Caco-2 (cell line): Measurements from ENCODE around the gene CDK2AP2. TPM values are rescaled to one million over a fixed set of nuclear protein-coding genes. Genes with fewer than 3 reads are reported as not detected.

Experiments used
- BruUV-seq: library from RNA; stranded (reverse); fragments of 400-500 nt; replicated peaks from 2 replicates; lab custom pipeline; 2021; lab: Mats Ljungman, UMichigan
- CTCF ChIA-PET: fragments of 300-600 bp; sonication (Branson Sonifier 250); formaldehyde crosslinking; loops from one replicate; lab custom pipeline; 2022; ENCODE audit warnings: antibody characterized with exemption; lab: Charles Lee
- POLR2A ChIA-PET: fragments of 300-600 bp; sonication (Branson Sonifier 250); formaldehyde crosslinking; loops from one replicate; lab custom pipeline; 2022; ENCODE audit warnings: antibody characterized with exemption; lab: Charles Lee
- DNase-seq, 2 experiments: peaks; one replicate each; pipeline versions ENCODE4 v3.0.0 to v3.0.0-alpha.2; 2020 to 2022
- H3K27me3 ChIP-seq: replicated peaks from 2 replicates; pipeline ENCODE4 v1.6.0; 2011; ENCODE audit warnings: low read length; ENCODE audit not compliant: control insufficient read depth, insufficient read depth
- H3K36me3 ChIP-seq: 2 replicates; pipeline ENCODE4 v1.5.1; 2011; ENCODE audit warnings: low read length; ENCODE audit not compliant: control insufficient read depth, insufficient read depth
- H3K4me1 ChIP-seq: fragments of 250-450 bp; sonication (Bioruptor Pico); 2 replicates; pipeline ENCODE4 v1.5.1; 2020; ENCODE audit warnings: mild to moderate bottlenecking
- H3K4me3 ChIP-seq: 2 replicates; pipeline ENCODE4 v1.5.1; 2011; ENCODE audit warnings: low read depth, mild to moderate bottlenecking, control low read depth, low read length
- H3K9me3 ChIP-seq: fragments of 250-450 bp; sonication (Bioruptor Pico); 2 replicates; pipeline ENCODE4 v1.5.1; 2020; ENCODE audit warnings: mild to moderate bottlenecking, moderate library complexity
- H3K27ac Mint-ChIP-seq: one replicate; pipeline ENCODE4 v1.8.0; 2022; ENCODE audit warnings: mixed read lengths; ENCODE audit not compliant: unreplicated experiment
- H3K27me3 Mint-ChIP-seq: one replicate; pipeline ENCODE4 v1.8.0; 2022; ENCODE audit warnings: mixed read lengths; ENCODE audit not compliant: insufficient read depth, unreplicated experiment
- H3K36me3 Mint-ChIP-seq: one replicate; pipeline ENCODE4 v1.8.0; 2022; ENCODE audit warnings: mild to moderate bottlenecking, mixed read lengths; ENCODE audit not compliant: insufficient read depth, unreplicated experiment
- H3K4me1 Mint-ChIP-seq: one replicate; pipeline ENCODE4 v1.8.0; 2022; ENCODE audit warnings: low read depth, mixed read lengths; ENCODE audit not compliant: unreplicated experiment
- H3K4me3 Mint-ChIP-seq: one replicate; pipeline ENCODE4 v1.8.0; 2022; ENCODE audit warnings: mild to moderate bottlenecking, moderate library complexity, mixed read lengths; ENCODE audit not compliant: unreplicated experiment
- H3K9me3 Mint-ChIP-seq: one replicate; pipeline ENCODE4 v1.8.0; 2022; ENCODE audit warnings: mixed read lengths; ENCODE audit not compliant: unreplicated experiment
- intact Hi-C: fragments of 100-400 bp; cut with micrococcal nuclease; formaldehyde crosslinking; loops from one replicate; pipeline ENCODE4 v1.10.0; 2022; ENCODE audit not compliant: unreplicated experiment
- microRNA-seq: library from miRNA; unstranded; fragments of <30 nt; microRNA quantifications from one replicate; pipeline ENCODE4 v1.2.0, GENCODE V29; 2022
- total RNA-seq: library from RNA; stranded (reverse); gene quantifications from 2 replicates; pipeline ENCODE4 v1.2.3, GENCODE V29; 2022
- TF ChIP-seq, protein P1 (sequence below), 2 experiments: fragments of 200-600 bp in 1 of 2; IDR thresholded peaks; 1 replicate in 1 of 2; 2 replicates in 1 of 2; pipeline versions ENCODE4 v1.5.1 to v1.8.0; 2011 to 2022; ENCODE audit warnings: antibody characterized with exemption in 1 of 2, control low read depth in 1 of 2, inconsistent platforms in 1 of 2, low read depth in 1 of 2, low read length in 1 of 2, mild to moderate bottlenecking in 1 of 2, moderate library complexity in 1 of 2; ENCODE audit not compliant: insufficient read depth in 1 of 2, severe bottlenecking in 1 of 2, unreplicated experiment in 1 of 2

Gene CDK2AP2
- total RNA-seq, 1 experiment from 2014 or later: 99.4 TPM

DNA sequence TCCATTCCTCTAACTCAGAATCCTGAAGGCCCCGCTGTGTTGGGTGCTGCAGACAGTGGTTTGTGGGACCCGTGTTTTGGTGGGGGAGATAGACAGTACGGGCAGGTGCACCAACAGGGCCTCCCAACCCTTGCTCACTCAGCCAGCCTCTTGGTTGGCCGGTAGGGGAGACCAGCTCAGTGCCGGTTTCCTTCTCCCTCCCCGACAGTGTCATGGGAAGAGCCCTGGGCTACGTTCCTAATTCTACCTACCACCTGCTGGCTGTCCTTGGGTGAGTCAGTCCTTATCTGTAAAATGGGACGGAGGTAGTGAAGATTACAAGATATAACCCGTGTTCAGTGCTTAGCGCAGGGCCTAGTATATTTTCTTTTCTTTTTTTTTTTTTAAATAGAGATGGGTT lies 44.8 kb downstream of the CDK2AP2 start:
- H3K27me3 ChIP-seq: no peaks in the 10 kb centered on the region
- H3K27me3 Mint-ChIP-seq: no peaks in the 10 kb centered on the region
- intact Hi-C loops: no loop called here
- H3K36me3 ChIP-seq: no peaks in the 10 kb centered on the region
- CTCF ChIA-PET: interaction anchor here (0.7 kb wide), 1 partner anchor 74 kb away, joined by 3 read pairs; no protein-coding TSS in a partner anchor
- no peaks in the 10 kb centered on the region for H3K9me3 Mint-ChIP-seq
- no peak overlapping the region for H3K27ac Mint-ChIP-seq
- no peak overlapping the region for H3K4me3 Mint-ChIP-seq
- POLR2A ChIA-PET: interaction anchor here (0.5 to 1.0 kb wide), 2 partner anchors 20 to 117 kb away, joined by 3 to 6 read pairs; partner anchors contain the start of gene CORO1B
- BruUV-seq: no TSS peak
- peaks cover 16% of the 10 kb centered on the region for H3K4me1 Mint-ChIP-seq
- TF ChIP-seq, protein P1, sequence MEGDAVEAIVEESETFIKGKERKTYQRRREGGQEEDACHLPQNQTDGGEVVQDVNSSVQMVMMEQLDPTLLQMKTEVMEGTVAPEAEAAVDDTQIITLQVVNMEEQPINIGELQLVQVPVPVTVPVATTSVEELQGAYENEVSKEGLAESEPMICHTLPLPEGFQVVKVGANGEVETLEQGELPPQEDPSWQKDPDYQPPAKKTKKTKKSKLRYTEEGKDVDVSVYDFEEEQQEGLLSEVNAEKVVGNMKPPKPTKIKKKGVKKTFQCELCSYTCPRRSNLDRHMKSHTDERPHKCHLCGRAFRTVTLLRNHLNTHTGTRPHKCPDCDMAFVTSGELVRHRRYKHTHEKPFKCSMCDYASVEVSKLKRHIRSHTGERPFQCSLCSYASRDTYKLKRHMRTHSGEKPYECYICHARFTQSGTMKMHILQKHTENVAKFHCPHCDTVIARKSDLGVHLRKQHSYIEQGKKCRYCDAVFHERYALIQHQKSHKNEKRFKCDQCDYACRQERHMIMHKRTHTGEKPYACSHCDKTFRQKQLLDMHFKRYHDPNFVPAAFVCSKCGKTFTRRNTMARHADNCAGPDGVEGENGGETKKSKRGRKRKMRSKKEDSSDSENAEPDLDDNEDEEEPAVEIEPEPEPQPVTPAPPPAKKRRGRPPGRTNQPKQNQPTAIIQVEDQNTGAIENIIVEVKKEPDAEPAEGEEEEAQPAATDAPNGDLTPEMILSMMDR (IDR thresholded peaks at IDR 0.05; ENCODE audit: insufficient read depth in 1 of 2, low read depth in 1 of 2, low read length in 1 of 2, severe bottlenecking in 1 of 2, unreplicated experiment in 1 of 2): no peak
- DNase-seq: peak in 1 of 2 experiments; percentile 39
- no peaks in the 10 kb centered on the region for H3K9me3 ChIP-seq
- no peak overlapping the region for H3K4me3 ChIP-seq
- peaks cover 21% of the 10 kb centered on the region for H3K4me1 ChIP-seq
- peaks cover 23% of the 10 kb centered on the region for H3K36me3 Mint-ChIP-seq

DNA sequence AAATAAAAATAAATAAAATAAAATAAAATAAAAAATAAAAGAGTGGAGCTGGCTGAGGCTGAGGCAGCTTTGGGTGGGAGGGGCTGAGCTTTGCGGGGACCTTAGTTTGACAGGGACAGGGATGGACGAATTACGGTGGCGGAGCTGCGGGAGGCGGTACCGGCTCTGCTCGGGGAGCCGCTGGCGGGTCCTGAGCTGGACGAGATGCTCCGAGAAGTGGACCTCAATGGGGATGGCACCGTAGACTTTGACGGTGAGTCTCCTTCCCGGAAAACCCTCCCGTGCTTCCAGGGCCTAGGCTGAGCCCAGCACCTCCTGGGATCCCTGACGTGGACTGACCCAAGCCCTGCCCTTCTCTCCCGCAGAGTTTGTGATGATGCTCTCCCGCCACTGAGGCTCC lies 49.7 kb downstream of the CDK2AP2 start:
- ChIA-PET POLR2A (no interaction called here), CTCF (no interaction called here)

DNA sequence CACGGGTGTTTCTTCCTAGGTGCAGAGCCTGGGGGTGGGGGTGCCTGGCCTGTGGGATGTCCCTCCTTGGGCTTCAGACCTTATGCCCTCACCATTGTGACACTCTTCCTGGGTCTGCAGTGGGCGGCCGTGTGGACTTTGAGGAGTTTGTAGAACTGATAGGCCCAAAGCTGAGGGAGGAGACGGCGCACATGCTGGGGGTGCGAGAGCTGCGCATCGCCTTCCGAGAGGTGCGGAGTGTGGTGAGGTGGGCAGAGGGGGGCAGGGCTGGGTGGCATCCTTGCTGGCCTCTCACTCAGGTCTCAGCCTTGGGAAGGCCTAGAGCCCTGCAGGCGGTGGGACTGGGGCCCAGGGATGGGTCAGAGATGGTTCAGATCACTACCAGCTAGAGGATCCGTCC lies 50.5 kb downstream of the CDK2AP2 start:
- CTCF ChIA-PET: no interaction called here
- H3K27me3 Mint-ChIP-seq: no peaks in the 10 kb centered on the region
- intact Hi-C loops: no loop called here
- no peak overlapping the region for H3K27ac Mint-ChIP-seq
- BruUV-seq: no TSS peak
- Histone ChIP-seq H3K9me3 (no peaks in the 10 kb centered on the region), H3K36me3 (no peaks in the 10 kb centered on the region), H3K27me3 (no peaks in the 10 kb centered on the region), H3K4me1 (no peaks in the 10 kb centered on the region), H3K4me3 (no peak overlapping the region)
- H3K36me3 Mint-ChIP-seq: no peaks in the 10 kb centered on the region
- TF ChIP-seq, protein P1 (IDR thresholded peaks at IDR 0.05; ENCODE audit: insufficient read depth in 1 of 2, low read depth in 1 of 2, low read length in 1 of 2, severe bottlenecking in 1 of 2, unreplicated experiment in 1 of 2): no peak
- POLR2A ChIA-PET: no interaction called here
- no peaks in the 10 kb centered on the region for H3K4me1 Mint-ChIP-seq
- H3K9me3 Mint-ChIP-seq: no peaks in the 10 kb centered on the region
- peak in 1 of 2 experiments; percentile 35 for DNase-seq
- no peak overlapping the region for H3K4me3 Mint-ChIP-seq

More for the DNA sequence above, 49.7 kb downstream of the CDK2AP2 start:
- H3K4me1 ChIP-seq: no peaks in the 10 kb centered on the region
- intact Hi-C loops: no loop called here
- no peaks in the 10 kb centered on the region for H3K27me3 ChIP-seq
- no peaks in the 10 kb centered on the region for H3K36me3 ChIP-seq
- Mint-ChIP-seq H3K9me3 (no peaks in the 10 kb centered on the region), H3K4me3 (no peak overlapping the region), H3K4me1 (no peaks in the 10 kb centered on the region), H3K27ac (no peak overlapping the region), H3K27me3 (no peaks in the 10 kb centered on the region), H3K36me3 (peaks cover 7% of the 10 kb centered on the region)
- TF ChIP-seq, protein P1 (IDR thresholded peaks at IDR 0.05; ENCODE audit: insufficient read depth in 1 of 2, low read depth in 1 of 2, low read length in 1 of 2, severe bottlenecking in 1 of 2, unreplicated experiment in 1 of 2): no peak
- H3K9me3 ChIP-seq: no peaks in the 10 kb centered on the region
- H3K4me3 ChIP-seq: no peak overlapping the region
- BruUV-seq: no TSS peak
- no peak for DNase-seq

Small RNA genes lying within 50 kb of the gene (microRNA-seq; reads per million reads assigned to microRNA genes)
- gene MIR6752: 1.1 reads per million

Other genes starting within 250 kb of the CDK2AP2 start
- gene GRK2, start 241.7 kb downstream of the CDK2AP2 start, total RNA-seq: 113 and 120 TPM in 2 replicates
- 83.3 and 88.6 TPM in 2 replicates for gene ANKRD13D, start 218.9 kb downstream of the CDK2AP2 start, total RNA-seq
- 81.2 and 89.6 TPM in 2 replicates for gene SSH3, start 204.6 kb downstream of the CDK2AP2 start, total RNA-seq
- gene POLD4, start 154.6 kb downstream of the CDK2AP2 start, total RNA-seq: 29.8 and 30.8 TPM in 2 replicates
- 4.5 and 5.8 TPM in 2 replicates for gene CLCF1, start 134.6 kb downstream of the CDK2AP2 start, total RNA-seq
- gene RAD9A, start 116.2 kb downstream of the CDK2AP2 start, total RNA-seq: 55.1 and 63.5 TPM in 2 replicates
- 384 and 389 TPM in 2 replicates for gene PPP1CA, start 106.3 kb downstream of the CDK2AP2 start, total RNA-seq
- gene TBC1D10C, start 104.1 kb downstream of the CDK2AP2 start, total RNA-seq: 0.26 TPM in 1 of 2 replicates, not detected in the other
- 0.09 and 0.28 TPM in 2 replicates for gene CARNS1, start 92.5 kb downstream of the CDK2AP2 start, total RNA-seq
- gene RPS6KB2, start 79.7 kb downstream of the CDK2AP2 start, total RNA-seq: 109 and 116 TPM in 2 replicates
- gene PTPRCAP, start 70.5 kb downstream of the CDK2AP2 start, total RNA-seq: 0.27 TPM in 1 of 2 replicates, not detected in the other
- gene CORO1B, start 64.7 kb downstream of the CDK2AP2 start, total RNA-seq: 172 and 176 TPM in 2 replicates
- not detected in 2 replicates for gene GPR152, start 55.4 kb downstream of the CDK2AP2 start, total RNA-seq
- not detected in 2 replicates for gene CABP4, start 52.8 kb downstream of the CDK2AP2 start, total RNA-seq
- 47.9 and 52.2 TPM in 2 replicates for gene TMEM134, start 38.9 kb downstream of the CDK2AP2 start, total RNA-seq
- 110 and 112 TPM in 2 replicates for gene AIP, start 25.1 kb downstream of the CDK2AP2 start, total RNA-seq
- gene PITPNM1, start 2.8 kb downstream of the CDK2AP2 start, total RNA-seq: 65.0 and 78.3 TPM in 2 replicates
- not detected in 2 replicates for gene CABP2, start 15.3 kb upstream of the CDK2AP2 start, total RNA-seq
- gene GSTP1, start 75.7 kb upstream of the CDK2AP2 start, total RNA-seq: 1,799 and 1,911 TPM in 2 replicates
- 358 and 375 TPM in 2 replicates for gene NDUFV1, start 98.8 kb upstream of the CDK2AP2 start, total RNA-seq
- gene NUDT8, start 121.8 kb upstream of the CDK2AP2 start, total RNA-seq: 15.0 and 18.1 TPM in 2 replicates
- gene TBX10, start 131.6 kb upstream of the CDK2AP2 start, total RNA-seq: not detected in 2 replicates
- gene ACY3, start 142.6 kb upstream of the CDK2AP2 start, total RNA-seq: 2.4 and 4.2 TPM in 2 replicates
- gene ALDH3B2, start 166.5 kb upstream of the CDK2AP2 start, total RNA-seq: 0.26 and 0.54 TPM in 2 replicates